HCT116 (cell line): ENCODE results near the gene RARB. TPM values are rescaled to one million over a fixed set of nuclear protein-coding genes. Genes with fewer than 3 reads are reported as not detected.

ENCODE experiments used
- ATAC-seq: fragments of 200-7000 bp; cut with Tn5 transposase; 2 replicates; pipeline ENCODE4 v1.9.1; 2020; ENCODE audit warnings: mild to moderate bottlenecking, moderate library complexity
- BruUV-seq: library from RNA; stranded (reverse); fragments of 400-500 nt; replicated peaks from 2 replicates; lab custom pipeline; 2021; lab: Mats Ljungman, UMichigan
- CTCF ChIA-PET: fragments of 300-600 bp; sonication (Branson Sonifier 250); formaldehyde crosslinking; loops from one replicate; lab custom pipeline; 2021; ENCODE audit warnings: antibody characterized with exemption; lab: Charles Lee
- POLR2A ChIA-PET: fragments of 300-600, 350-600 bp; sonication (Branson Sonifier 250); formaldehyde crosslinking; loops from one replicate; lab custom pipeline; 2021; ENCODE audit warnings: antibody characterized with exemption; lab: Charles Lee
- RAD21 ChIA-PET, 2 experiments: fragments of 300-600 bp; sonication (Branson Sonifier 250); formaldehyde crosslinking; loops; one replicate each; lab custom pipeline; 2023; ENCODE audit warnings: low total read pairs in 2 of 2; ENCODE audit not compliant: uncharacterized antibody in 2 of 2, unreplicated experiment in 2 of 2, low non-redundant PET in 1 of 2; lab: Charles Lee
- DNase-seq: peaks from one replicate; pipeline ENCODE4 v3.0.0-alpha.2; 2010; ENCODE audit warnings: low read depth, low spot score
- H2AFZ ChIP-seq: fragments of 200-600 bp; shearing (Covaris generic), sonication (generic); 2 replicates; pipeline ENCODE4 v1.6.1; 2017; ENCODE audit warnings: low read depth, mixed run types, mixed read lengths, antibody characterized with exemption, low read length; ENCODE audit not compliant: poor library complexity, severe bottlenecking
- H3K27ac ChIP-seq: 2 replicates; pipeline ENCODE4 v1.5.1; 2012; ENCODE audit warnings: low read depth, low read length
- H3K27me3 ChIP-seq: fragments of 200-600 bp; sonication (generic); 2 replicates; pipeline ENCODE4 v1.6.1; 2016; ENCODE audit warnings: mixed run types, low read length, mixed read lengths; ENCODE audit not compliant: insufficient read depth
- H3K36me3 ChIP-seq, 2 experiments: fragments of 200-500 bp in 1 of 2; fragments of 200-600 bp in 1 of 2; sonication (Bioruptor generic) in 1 of 2; sonication (generic) in 1 of 2; 2 replicates each; pipeline versions ENCODE4 v1.5.1 to v1.6.1; 2014 to 2016; ENCODE audit warnings: low read length in 2 of 2, inconsistent platforms in 1 of 2, mixed read lengths in 1 of 2, mixed run types in 1 of 2; ENCODE audit not compliant: insufficient read depth in 2 of 2, control insufficient read depth in 1 of 2
- H3K4me1 ChIP-seq, 2 experiments: fragments of 200-600 bp in 1 of 2; sonication (generic) in 1 of 2; 2 replicates each; pipeline versions ENCODE4 v1.5.1 to v1.6.1; 2012 to 2017; ENCODE audit warnings: low read length in 2 of 2, inconsistent platforms in 1 of 2, mild to moderate bottlenecking in 1 of 2, mixed read lengths in 1 of 2, mixed run types in 1 of 2, moderate library complexity in 1 of 2; ENCODE audit not compliant: insufficient read depth in 2 of 2, control insufficient read depth in 1 of 2
- H3K4me2 ChIP-seq: fragments of 200-600 bp; sonication (generic); 2 replicates; pipeline ENCODE4 v1.6.1; 2017; ENCODE audit warnings: mixed run types, low read length, mixed read lengths
- H3K4me3 ChIP-seq, 2 experiments: fragments of 200-600 bp in 1 of 2; sonication (generic) in 1 of 2; replicated peaks in 1 of 2; 2 replicates each; pipeline ENCODE4 v1.5.1; 2011 to 2016; ENCODE audit warnings: low read length in 2 of 2, control low read depth in 1 of 2, low read depth in 1 of 2, mild to moderate bottlenecking in 1 of 2, mixed read lengths in 1 of 2, mixed run types in 1 of 2
- H3K79me2 ChIP-seq: fragments of 200-600 bp; sonication (generic); 2 replicates; pipeline ENCODE4 v1.6.1; 2017; ENCODE audit warnings: mild to moderate bottlenecking, mixed run types, low read length, moderate library complexity, mixed read lengths; ENCODE audit not compliant: insufficient read depth
- H3K9ac ChIP-seq: fragments of 200-600 bp; sonication (generic); 2 replicates; pipeline ENCODE4 v1.6.1; 2016; ENCODE audit warnings: low read length, mixed read lengths
- H3K9me2 ChIP-seq: fragments of 200-600 bp; sonication (generic), shearing (Covaris generic); 2 replicates; pipeline ENCODE4 v1.6.1; 2017; ENCODE audit warnings: mixed run types, mild to moderate bottlenecking, moderate library complexity; ENCODE audit not compliant: insufficient read depth
- H3K9me3 ChIP-seq, 2 experiments: fragments of 200-500 bp in 1 of 2; fragments of 200-600 bp in 1 of 2; sonication (Bioruptor generic) in 1 of 2; sonication (generic) in 1 of 2; 2 replicates each; pipeline ENCODE4 v1.6.1; 2014 to 2017; ENCODE audit warnings: low read length in 2 of 2, mixed read lengths in 2 of 2, inconsistent platforms in 1 of 2, low read depth in 1 of 2, mild to moderate bottlenecking in 1 of 2, mixed run types in 1 of 2, moderate library complexity in 1 of 2; ENCODE audit not compliant: control insufficient read depth in 1 of 2, insufficient read depth in 1 of 2
- H4K20me1 ChIP-seq: fragments of 200-600 bp; sonication (generic), shearing (Covaris generic); 2 replicates; pipeline ENCODE4 v1.6.1; 2017; ENCODE audit warnings: mixed run types, mild to moderate bottlenecking, moderate library complexity; ENCODE audit not compliant: insufficient read depth
- CEBPB ChIP-seq: IDR thresholded peaks from 2 replicates; pipeline ENCODE4 v1.6.1; 2012; ENCODE audit warnings: low read depth
- CTCF ChIP-seq, 3 experiments: fragments of 200-600 bp in 1 of 3; sonication (generic) in 1 of 3; IDR thresholded peaks in 2 of 3; conservative IDR thresholded peaks in 1 of 3; 2 replicates each; pipeline ENCODE4 v1.5.1; 2012 to 2017; ENCODE audit warnings: low read depth in 2 of 3, low read length in 2 of 3, antibody characterized with exemption in 1 of 3, borderline replicate concordance in 1 of 3, control low read depth in 1 of 3, mild to moderate bottlenecking in 1 of 3, mixed read lengths in 1 of 3, mixed run types in 1 of 3, moderate library complexity in 1 of 3; ENCODE audit not compliant: insufficient read depth in 1 of 3
- ELF1 ChIP-seq: IDR thresholded peaks from 2 replicates; pipeline ENCODE4 v1.6.1; 2012; ENCODE audit warnings: low read depth, borderline replicate concordance
- EZH2 ChIP-seq: fragments of 200-600 bp; sonication (generic); IDR thresholded peaks from 2 replicates; pipeline ENCODE4 v1.6.1; 2017; ENCODE audit warnings: antibody characterized with exemption, mixed run types
- REST ChIP-seq: IDR thresholded peaks from 2 replicates; pipeline ENCODE4 v1.6.1; 2012; ENCODE audit warnings: low read depth
- SIN3A ChIP-seq: IDR thresholded peaks from 2 replicates; pipeline ENCODE4 v1.6.1; 2012; ENCODE audit warnings: low read depth
- YY1 ChIP-seq: IDR thresholded peaks from 2 replicates; pipeline ENCODE4 v1.6.1; 2011; ENCODE audit warnings: low read length, low read depth, moderate library complexity, mild to moderate bottlenecking; ENCODE audit not compliant: insufficient replicate concordance; ENCODE audit errors: extremely low read depth
- ZBTB33 ChIP-seq: IDR thresholded peaks from 2 replicates; pipeline ENCODE4 v1.6.1; 2011; ENCODE audit warnings: mild to moderate bottlenecking, low read length, moderate library complexity; ENCODE audit not compliant: insufficient replicate concordance; ENCODE audit errors: extremely low read depth
- intact Hi-C: fragments of 100-400 bp; cut with micrococcal nuclease; formaldehyde crosslinking; loops from 2 replicates; pipeline ENCODE4 v1.10.0; 2022
- total RNA-seq: library from RNA; stranded (reverse); gene quantifications from one replicate; pipeline ENCODE4 v1.2.1, GENCODE V29; 2021; ENCODE audit not compliant: unreplicated experiment

RARB gene
- total RNA-seq, 1 experiment from 2014 or later = not detected

- no peak for DNase-seq
- Histone ChIP-seq H3K9me2 (no peaks in the 10 kb centered on the region), H3K9me3 (no peaks in the 10 kb centered on the region), H3K4me1 (no peaks in the 10 kb centered on the region), H4K20me1 (no peaks in the 10 kb centered on the region), H3K27me3 (peaks cover 89% of the 10 kb centered on the region)
- intact Hi-C loops = no loop called here
- no peak for TF ChIP-seq ZBTB33
- no peak for TF ChIP-seq SIN3A
- TF ChIP-seq, all 23 proteins: peak for 0
- no peak overlapping the region for H3K9ac ChIP-seq
- POLR2A ChIA-PET = interaction anchor here (0.7 kb wide), 1 partner anchor 26 kb away, joined by 3 read pairs; no protein-coding TSS in a partner anchor
- no TSS peak for BruUV-seq
- H3K4me2 ChIP-seq = no peak overlapping the region
- no peaks in the 10 kb centered on the region for H3K79me2 ChIP-seq
- no peaks in the 10 kb centered on the region for H3K36me3 ChIP-seq
- RAD21 ChIA-PET = no interaction called here
- H3K27ac ChIP-seq = no peak overlapping the region
- no peak overlapping the region for H2AFZ ChIP-seq
- no peak for ATAC-seq
- CTCF ChIA-PET = no interaction called here
- H3K4me3 ChIP-seq = no peak overlapping the region
Observed at GRCh38 chr3:25427563-25427941, 511 bp upstream of the RARB start.

- ChIA-PET RAD21 (no interaction called here), POLR2A (no interaction called here), CTCF (no interaction called here)
- intact Hi-C loops = no loop called here
- Histone ChIP-seq H3K27ac (no peak overlapping the region), H3K79me2 (no peaks in the 10 kb centered on the region), H3K27me3 (peaks cover 97% of the 10 kb centered on the region), H3K36me3 (no peaks in the 10 kb centered on the region), H3K9ac (no peak overlapping the region), H3K4me2 (no peak overlapping the region), H4K20me1 (no peaks in the 10 kb centered on the region), H2AFZ (no peak overlapping the region), H3K4me1 (no peaks in the 10 kb centered on the region), H3K9me3 (no peaks in the 10 kb centered on the region), H3K4me3 (no peak overlapping the region), H3K9me2 (no peaks in the 10 kb centered on the region)
- no TSS peak for BruUV-seq
- no peak for ATAC-seq
- DNase-seq = no peak
- TF ChIP-seq ZBTB33 (no peak), YY1 (no peak), ELF1 (no peak), REST (no peak), CEBPB (no peak), CTCF (IDR thresholded peaks at IDR 0.05 in 2 of 3, conservative IDR thresholded peaks at IDR 0.05 in 1 of 3; ENCODE audit: borderline replicate concordance in 1 of 3, insufficient read depth in 1 of 3, low read depth in 2 of 3, low read length in 2 of 3) (no peak), EZH2 (no peak)
Observed at GRCh38 chr3:25428789-25429335, 799 bp downstream of the RARB start.
